K562 (cell line): Measurements from ENCODE around the gene PDIA4. TPM values are rescaled to one million over a fixed set of nuclear protein-coding genes. Genes with fewer than 3 reads are reported as not detected.

Source experiments
- ATAC-seq: fragments of 200-7000 bp; cut with Tn5 transposase; 3 replicates; pipeline ENCODE4 v1.9.1; 2020; ENCODE audit warnings: moderate library complexity
- BruUV-seq: library from RNA; stranded (reverse); fragments of 400-500 nt; replicated peaks from 2 replicates; lab custom pipeline; 2021; lab: Mats Ljungman, UMichigan
- CTCF ChIA-PET: fragments of 300-600 bp; formaldehyde crosslinking; extraction: SDS; loops from one replicate; lab custom pipeline; 2021; ENCODE audit warnings: low intra/inter-chr PET ratio; lab: Yijun Ruan, JAX
- POLR2A ChIA-PET: fragments of 300-600, 350-650 bp; sonication (Branson Sonifier 250); formaldehyde crosslinking; extraction: SDS; loops from one replicate; lab custom pipeline; 2021; ENCODE audit warnings: antibody characterized with exemption, inconsistent platforms; lab: Yijun Ruan, JAX
- DNase-seq, 4 experiments: peaks; one replicate each; pipeline versions ENCODE4 v3.0.0 to v3.0.0-alpha.2; 2011 to 2018; ENCODE audit warnings: low spot score in 3 of 4, mixed read lengths in 3 of 4; ENCODE audit errors: extremely low read depth in 1 of 4
- FAIRE-seq: peaks from 2 replicates; lab custom pipeline; 2011; peaks lifted over from hg19 to GRCh38; lab: Jason Lieb, UNC
- H2AFZ ChIP-seq: 2 replicates; pipeline ENCODE4 v1.6.0; 2011; ENCODE audit warnings: low read depth, low read length, control low read depth, inconsistent platforms
- H3K27ac ChIP-seq: fragments of 200-600 bp; 3 replicates; pipeline ENCODE4 v1.8.0; 2011; ENCODE audit warnings: low read depth, mild to moderate bottlenecking, control low read depth, inconsistent platforms, low read length, moderate library complexity, mixed read lengths; ENCODE audit errors: extremely low read depth
- H3K27me3 ChIP-seq, 2 experiments: fragments of 300-600 bp in 1 of 2; 2 replicates in 1 of 2; 3 replicates in 1 of 2; pipeline versions ENCODE4 v1.6.0 to v1.8.0; 2011; ENCODE audit warnings: inconsistent platforms in 2 of 2, low read length in 2 of 2, mild to moderate bottlenecking in 1 of 2, mixed read lengths in 1 of 2, moderate library complexity in 1 of 2; ENCODE audit not compliant: control insufficient read depth in 2 of 2, insufficient read depth in 2 of 2
- H3K36me3 ChIP-seq: fragments of 300-600 bp; 3 replicates; pipeline ENCODE4 v1.8.0; 2011; ENCODE audit warnings: mild to moderate bottlenecking, low read length, inconsistent platforms; ENCODE audit not compliant: control insufficient read depth, insufficient read depth
- H3K4me1 ChIP-seq, 2 experiments: fragments of 200-600 bp in 1 of 2; replicated peaks in 1 of 2; 2 replicates in 1 of 2; 3 replicates in 1 of 2; pipeline versions ENCODE4 v1.5.1 to v1.8.0; 2011; ENCODE audit warnings: inconsistent platforms in 2 of 2, low read length in 2 of 2, mild to moderate bottlenecking in 1 of 2, mixed read lengths in 1 of 2, moderate library complexity in 1 of 2; ENCODE audit not compliant: control insufficient read depth in 2 of 2, insufficient read depth in 2 of 2
- H3K4me2 ChIP-seq: 2 replicates; pipeline ENCODE4 v1.6.1; 2011; ENCODE audit warnings: low read length, control low read depth, inconsistent platforms, mixed read lengths; ENCODE audit not compliant: insufficient read depth
- H3K4me3 ChIP-seq: fragments of 200-600 bp; sonication (generic), shearing (Covaris generic); 2 replicates; pipeline ENCODE4 v1.5.1; 2016; ENCODE audit warnings: control low read depth, inconsistent platforms
- H3K79me2 ChIP-seq: fragments of 200-600 bp; 3 replicates; pipeline ENCODE4 v1.8.0; 2011; ENCODE audit warnings: low read length, inconsistent platforms; ENCODE audit not compliant: control insufficient read depth, insufficient read depth
- H3K9ac ChIP-seq, 2 experiments: 2 replicates each; pipeline versions ENCODE4 v1.6.0 to v1.6.1; 2011; ENCODE audit warnings: low read depth in 2 of 2, low read length in 2 of 2, control low read depth in 1 of 2, inconsistent platforms in 1 of 2, mild to moderate bottlenecking in 1 of 2, mixed read lengths in 1 of 2; ENCODE audit not compliant: insufficient read depth in 1 of 2
- H3K9me1 ChIP-seq: one replicate; pipeline ENCODE4 v1.6.0; 2011; ENCODE audit warnings: inconsistent platforms, mild to moderate bottlenecking, low read length, moderate library complexity; ENCODE audit not compliant: control insufficient read depth, insufficient read depth
- H3K9me3 ChIP-seq: replicated peaks from 2 replicates; pipeline ENCODE4 v1.5.1; 2011; ENCODE audit warnings: low read depth, low read length, inconsistent platforms; ENCODE audit not compliant: control insufficient read depth, insufficient read depth
- H4K20me1 ChIP-seq: replicated peaks from 2 replicates; pipeline ENCODE4 v1.6.1; 2011; ENCODE audit warnings: low read length, inconsistent platforms, mixed read lengths; ENCODE audit not compliant: control insufficient read depth, insufficient read depth
- CREM ChIP-seq: IDR thresholded peaks from 2 replicates; pipeline ENCODE4 v1.6.1; 2014; ENCODE audit warnings: antibody characterized with exemption, low read depth
- E2F6 ChIP-seq, 2 experiments: IDR thresholded peaks; 2 replicates each; pipeline ENCODE4 v1.6.1; 2011; ENCODE audit warnings: borderline replicate concordance in 1 of 2, control low read depth in 1 of 2, low read depth in 1 of 2, low read length in 1 of 2, mild to moderate bottlenecking in 1 of 2, mixed read lengths in 1 of 2, moderate library complexity in 1 of 2; ENCODE audit not compliant: insufficient read depth in 1 of 2, insufficient read length in 1 of 2, poor library complexity in 1 of 2, severe bottlenecking in 1 of 2; ENCODE audit errors: extremely low read depth in 1 of 2
- HNRNPUL1 ChIP-seq: fragments of 200-400 bp; formaldehyde crosslinking; IDR thresholded peaks from 2 replicates; pipeline ENCODE4 v1.6.1; 2017; ENCODE audit warnings: low read length
- MTA1 ChIP-seq: fragments of 450-650 bp; IDR thresholded peaks from 2 replicates; pipeline ENCODE4 v1.6.1; 2017; ENCODE audit warnings: borderline replicate concordance
- RREB1 ChIP-seq: fragments of 250-450 bp; sonication (Bioruptor Pico); IDR thresholded peaks from 2 replicates; pipeline ENCODE4 v1.4.0; 2020
- WGBS: fragments of 100-300 bp; shearing (Covaris generic); methylation state at CpG from one replicate; pipeline ENCODE4 v1.1.6; 2016; ENCODE audit warnings: low coverage, mixed read lengths; ENCODE audit not compliant: insufficient coverage; ENCODE audit errors: missing lambda C conversion rate; 5-methylcytosine and 5-hydroxymethylcytosine counted together
- in situ Hi-C: fragments of 300-500 bp; cut with MboI; formaldehyde crosslinking; loops from 4 replicates; pipeline ENCODE4 v1.15.0; 2018; ENCODE audit warnings: inconsistent platforms, mixed read lengths
- intact Hi-C: fragments of 100-400 bp; cut with micrococcal nuclease; formaldehyde crosslinking; loops from 2 replicates; pipeline ENCODE4 v1.14.2; 2022
- polyA plus RNA-seq, 8 experiments: library from polyadenylated mRNA; depleted of rRNA in 4 of 8; stranded (reverse) in 5 of 8; unstranded in 3 of 8; fragments of >200 nt; fragmentation: Nextera tagmentation in 2 of 8; fragmentation: Illumina TruSeq in 1 of 8; extraction: Ambion mirVana in 2 of 8; extraction: Trizol in 1 of 8; gene quantifications; 2 replicates each; pipeline versions ENCODE4 v1.2.1 to v1.2.3, GENCODE V29; 2011 to 2014; ENCODE audit warnings: inconsistent platforms in 1 of 8, missing spikeins in 1 of 8
- total RNA-seq, 7 experiments: library from RNA; depleted of rRNA in 6 of 7; stranded (reverse); fragments of >200 nt in 6 of 7; fragmentation: Illumina TruSeq in 2 of 7; extraction: Trizol in 2 of 7; gene quantifications; 2 replicates each; pipeline versions ENCODE4 v1.2.1 to v1.2.3, GENCODE V29; 2011 to 2021; ENCODE audit warnings: low replicate concordance in 1 of 7

Gene PDIA4
- total and polyA plus RNA-seq, 9 of the 15 experiments (the other 6 are each of a cell fraction or from before 2014, with no cell fraction given) = 9.1 to 175 (median 146) TPM

GRCh38 chr7:149014309-149014708 lies 14.0 kb downstream of the PDIA4 start:
- in situ Hi-C loops = no loop called here
- 93% methylated on average over 5 of the region's 7 CpGs for WGBS
- CTCF ChIA-PET = no interaction called here
- Histone ChIP-seq H3K36me3 (peaks cover 92% of the 10 kb centered on the region), H3K9me1 (no peaks in the 10 kb centered on the region), H2AFZ (no peak overlapping the region), H3K9me3 (no peaks in the 10 kb centered on the region), H3K9ac (peak overlapping the region in 1 of 2 experiments; percentile 31; a peak in 1 of 4 replicates), H3K4me3 (no peak overlapping the region), H3K27ac (no peak overlapping the region), H3K4me1 (no peaks in the 10 kb centered on the region; a peak in 1 of 5 replicates), H3K79me2 (no peaks in the 10 kb centered on the region; the same call in 2 of the 3 replicates), H4K20me1 (peaks cover 5% of the 10 kb centered on the region; the same call in 1 of the 2 replicates), H3K27me3 (no peaks in the 10 kb centered on the region), H3K4me2 (no peak overlapping the region)
- no peak for ATAC-seq
- POLR2A ChIA-PET = interaction anchor here (1.1 kb wide), 1 partner anchor 14 kb away, joined by 3 read pairs; no protein-coding TSS in a partner anchor
- DNase-seq = no peak
- TF ChIP-seq HNRNPUL1 = no peak
- no peak for TF ChIP-seq CREM
- intact Hi-C loops = no loop called here
- BruUV-seq = no TSS peak
- no peak for FAIRE-seq

DNA sequence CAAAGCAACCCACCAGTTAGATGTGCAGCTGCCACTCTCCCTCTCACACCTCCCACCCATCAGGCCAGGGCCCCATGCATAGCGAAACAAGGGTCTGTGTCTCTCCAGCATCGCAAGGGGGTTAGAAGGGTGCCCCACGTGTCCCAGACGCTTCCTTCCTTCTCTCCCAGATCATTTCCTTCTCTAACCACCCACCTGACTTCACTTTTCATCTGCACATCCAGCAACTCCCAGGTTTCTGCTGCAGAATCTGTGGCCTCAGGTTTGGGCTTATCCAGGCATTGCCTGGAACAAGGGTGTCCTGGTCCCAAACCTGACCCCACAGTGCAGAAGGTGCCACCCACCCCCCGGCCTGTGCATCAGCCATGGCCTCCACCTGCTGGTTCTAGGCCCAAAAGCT lies 14.4 kb downstream of the PDIA4 start:
- in situ Hi-C loops = no loop called here
- no peaks in the 10 kb centered on the region for H3K9me1 ChIP-seq
- TF ChIP-seq E2F6 (IDR thresholded peaks at IDR 0.05; ENCODE audit: borderline replicate concordance in 1 of 2, extremely low read depth in 1 of 2, insufficient read depth in 1 of 2, insufficient read length in 1 of 2, low read depth in 1 of 2, low read length in 1 of 2, poor library complexity in 1 of 2, severe bottlenecking in 1 of 2) (no peak), MTA1 (no peak), RREB1 (CRISPR knock-in tag) (no peak)

More for the DNA sequence above, 14.4 kb downstream of the PDIA4 start:
- ATAC-seq (no peak), FAIRE-seq (no peak), DNase-seq (peak in 1 of 4 experiments; percentile 15)
- no TSS peak for BruUV-seq
- peaks cover 91% of the 10 kb centered on the region for H3K36me3 ChIP-seq
- no peak overlapping the region for H2AFZ ChIP-seq
- H3K27ac ChIP-seq = no peak overlapping the region
- no peak overlapping the region for H3K4me3 ChIP-seq
- H3K79me2 ChIP-seq = no peaks in the 10 kb centered on the region; the same call in 2 of the 3 replicates
- CTCF ChIA-PET = no interaction called here
- H3K27me3 ChIP-seq = no peaks in the 10 kb centered on the region
- no peak overlapping the region for H3K4me2 ChIP-seq
- POLR2A ChIA-PET = interaction anchor here (1.1 kb wide), 1 partner anchor 14 kb away, joined by 3 read pairs; no protein-coding TSS in a partner anchor
- WGBS = 97% methylated on average over 5 of the region's 5 CpGs
- intact Hi-C loops = no loop called here
- H3K9ac ChIP-seq = peak overlapping the region in 1 of 2 experiments; percentile 23; a peak in 1 of 4 replicates
- peaks cover 6% of the 10 kb centered on the region; the same call in 1 of the 2 replicates for H4K20me1 ChIP-seq
- H3K9me3 ChIP-seq = no peaks in the 10 kb centered on the region
- H3K4me1 ChIP-seq = no peaks in the 10 kb centered on the region; a peak in 1 of 5 replicates
